GM12892 (cell line): ENCODE data around the gene NT5C2.

ENCODE experiments used
- DNase-seq: peaks from one replicate; pipeline ENCODE4 v3.0.0; 2011; ENCODE audit not compliant: insufficient read length
- FAIRE-seq: peaks from 2 replicates; lab custom pipeline; 2011; peaks lifted over from hg19 to GRCh38; lab: Jason Lieb, UNC
- POLR2A ChIP-seq: IDR thresholded peaks from 2 replicates; pipeline ENCODE4 v1.6.1; 2011; ENCODE audit warnings: low read depth, low read length, control low read depth
- POLR2AphosphoS5 ChIP-seq: IDR thresholded peaks from 2 replicates; pipeline ENCODE4 v1.6.1; 2011; ENCODE audit warnings: low read depth, low read length, control low read depth
- TAF1 ChIP-seq: IDR thresholded peaks from 2 replicates; pipeline ENCODE4 v1.6.1; 2011; ENCODE audit warnings: low read depth, mild to moderate bottlenecking, control low read depth, low read length, borderline replicate concordance

The NT5C2 gene

DNA sequence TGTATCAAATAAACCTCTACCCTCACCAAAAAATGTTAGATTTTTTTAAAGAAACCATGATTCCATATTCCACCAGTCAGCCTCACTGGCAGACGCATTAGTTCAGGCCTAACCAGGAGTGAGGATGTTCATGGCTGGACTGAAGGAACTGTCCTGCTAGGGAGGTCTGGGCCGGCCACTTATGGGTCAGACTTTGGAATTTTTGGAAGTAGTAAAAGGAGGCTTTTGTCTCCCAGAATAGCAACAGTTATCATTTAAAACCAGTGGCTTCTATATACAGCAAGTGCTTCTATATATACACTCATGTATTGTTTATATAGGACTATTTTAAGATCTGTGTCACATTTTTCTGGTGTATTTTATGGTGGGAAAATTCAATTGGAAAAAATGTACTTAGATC, 154.5 kb downstream of the NT5C2 start:
- DNase-seq = no peak
- TF ChIP-seq POLR2AphosphoS5 (no peak), POLR2A (no peak), TAF1 (no peak)
- FAIRE-seq = no peak
